Naive thymus-derived CD4-positive, alpha-beta T cell (primary cell): ENCODE measurements around the gene MACROD2. TPM values are rescaled to one million over a fixed set of nuclear protein-coding genes. Genes with fewer than 3 reads are reported as not detected.

Experiments used
- ATAC-seq: fragments of 150-1000 bp; cut with Tn5 transposase; 2 replicates; pipeline ENCODE4 v1.10.0; 2021; ENCODE audit warnings: mild to moderate bottlenecking, moderate library complexity
- CTCF ChIA-PET: fragments of 350-600 bp; sonication (Branson Sonifier 250); formaldehyde crosslinking; loops from one replicate; lab custom pipeline; 2021; ENCODE audit warnings: antibody characterized with exemption; lab: Charles Lee
- POLR2A ChIA-PET: fragments of 350-600 bp; sonication (Branson Sonifier 250); formaldehyde crosslinking; loops from one replicate; lab custom pipeline; 2021; ENCODE audit warnings: antibody characterized with exemption, inconsistent platforms; lab: Charles Lee
- DNase-seq, 9 donors: peaks; one replicate each; pipeline versions ENCODE4 v3.0.0 to v3.0.0-alpha.2; 2020 to 2022; ENCODE audit warnings: mixed read lengths in 1 of 9
- H3K27ac ChIP-seq: one replicate; pipeline ENCODE4 v1.7.0; 2013; ENCODE audit warnings: mild to moderate bottlenecking, low read depth, low read length, moderate library complexity
- H3K27me3 ChIP-seq, 2 donors: one replicate each; pipeline ENCODE4 v1.7.0; 2013; ENCODE audit warnings: low read length in 2 of 2, mild to moderate bottlenecking in 2 of 2, moderate library complexity in 2 of 2; ENCODE audit not compliant: control insufficient read depth in 2 of 2, insufficient read depth in 2 of 2
- H3K36me3 ChIP-seq, 3 experiments: 1 replicate in 2 of 3; 2 replicates in 1 of 3; pipeline ENCODE4 v1.7.0; 2013; ENCODE audit warnings: low read length in 3 of 3, mild to moderate bottlenecking in 3 of 3, moderate library complexity in 1 of 3; ENCODE audit not compliant: insufficient read depth in 3 of 3, control insufficient read depth in 2 of 3
- H3K4me1 ChIP-seq, 2 donors: one replicate each; pipeline ENCODE4 v1.7.0; 2013; ENCODE audit warnings: low read length in 2 of 2, mild to moderate bottlenecking in 2 of 2, moderate library complexity in 1 of 2; ENCODE audit not compliant: control insufficient read depth in 2 of 2, insufficient read depth in 2 of 2
- H3K4me3 ChIP-seq: 2 replicates; pipeline ENCODE4 v1.7.0; 2013; ENCODE audit warnings: mild to moderate bottlenecking, low read length
- H3K9me3 ChIP-seq, 3 experiments: 1 replicate in 2 of 3; 2 replicates in 1 of 3; pipeline ENCODE4 v1.7.0; 2013; ENCODE audit warnings: low read length in 3 of 3; ENCODE audit not compliant: control insufficient read depth in 2 of 3
- H3K27ac Mint-ChIP-seq, 9 donors: one replicate each; pipeline ENCODE4 v1.8.0; 2020 to 2022; ENCODE audit warnings: mixed read lengths in 9 of 9, mild to moderate bottlenecking in 8 of 9, moderate library complexity in 5 of 9, inconsistent platforms in 2 of 9
- H3K27me3 Mint-ChIP-seq, 5 donors: one replicate each; pipeline ENCODE4 v1.8.0; 2021 to 2022; ENCODE audit warnings: mixed read lengths in 5 of 5, mild to moderate bottlenecking in 1 of 5
- H3K36me3 Mint-ChIP-seq, 5 donors: one replicate each; pipeline ENCODE4 v1.8.0; 2020 to 2022; ENCODE audit warnings: mixed read lengths in 5 of 5, mild to moderate bottlenecking in 3 of 5, inconsistent platforms in 1 of 5
- H3K4me1 Mint-ChIP-seq, 7 donors: one replicate each; pipeline ENCODE4 v1.8.0; 2020 to 2022; ENCODE audit warnings: mixed read lengths in 7 of 7, mild to moderate bottlenecking in 3 of 7, inconsistent platforms in 1 of 7
- H3K4me3 Mint-ChIP-seq, 10 donors: one replicate each; pipeline ENCODE4 v1.8.0; 2020 to 2022; ENCODE audit warnings: mild to moderate bottlenecking in 10 of 10, mixed read lengths in 10 of 10, moderate library complexity in 6 of 10, inconsistent platforms in 2 of 10
- H3K9me3 Mint-ChIP-seq, 11 donors: one replicate each; pipeline ENCODE4 v1.8.0; 2020 to 2022; ENCODE audit warnings: mixed read lengths in 11 of 11, mild to moderate bottlenecking in 4 of 11, inconsistent platforms in 1 of 11, moderate library complexity in 1 of 11
- intact Hi-C, 2 donors: fragments of 100-400 bp; cut with micrococcal nuclease; formaldehyde crosslinking; loops; one replicate each; pipeline ENCODE4 v1.15.1; 2023
- polyA plus RNA-seq, 2 donors: library from polyadenylated mRNA; unstranded; fragments of 300-500 nt; fragmentation: Illumina TruSeq; gene quantifications; one replicate each; pipeline ENCODE4 v1.2.3, GENCODE V29; 2021
- total RNA-seq, 6 experiments: library from RNA in 5 of 6; stranded (reverse) in 5 of 6; gene quantifications; 1 replicate in 5 of 6; 2 replicates in 1 of 6; pipeline ENCODE4 v1.2.3 and lab custom pipeline; 2021 to 2026

The MACROD2 gene
- total and polyA plus RNA-seq, 7 experiments from 2014 or later: 0.27 to 0.86 (median 0.34) TPM; not detected in 4

GRCh38 chr20:15061955-15062354, 1066.6 kb downstream of the MACROD2 start:
- Mint-ChIP-seq H3K9me3 (peaks cover 0 to 7% (median 1%) of the 10 kb centered on the region in 11 donors), H3K27ac (no peak overlapping the region), H3K4me1 (no peaks in the 10 kb centered on the region), H3K27me3 (no peaks in the 10 kb centered on the region), H3K4me3 (no peak overlapping the region), H3K36me3 (no peaks in the 10 kb centered on the region)
- no peaks in the 10 kb centered on the region for H3K27me3 ChIP-seq
- intact Hi-C loops: no loop called here
- no peaks in the 10 kb centered on the region for H3K4me1 ChIP-seq
- H3K9me3 ChIP-seq: no peaks in the 10 kb centered on the region
- H3K4me3 ChIP-seq: no peak overlapping the region
- H3K36me3 ChIP-seq: no peaks in the 10 kb centered on the region
- CTCF ChIA-PET: no interaction called here
- POLR2A ChIA-PET: no interaction called here
- DNase-seq: no peak
- no peak overlapping the region for H3K27ac ChIP-seq
- ATAC-seq: no peak

GRCh38 chr20:15063081-15063480, 1067.8 kb downstream of the MACROD2 start:
- no peak overlapping the region for H3K4me3 ChIP-seq
- no peaks in the 10 kb centered on the region for H3K9me3 ChIP-seq
- H3K4me1 ChIP-seq: no peaks in the 10 kb centered on the region
- no peak for DNase-seq
- Mint-ChIP-seq H3K27me3 (no peaks in the 10 kb centered on the region), H3K27ac (no peak overlapping the region), H3K9me3 (peaks cover 0 to 7% (median 1%) of the 10 kb centered on the region in 11 donors), H3K4me1 (no peaks in the 10 kb centered on the region), H3K4me3 (no peak overlapping the region), H3K36me3 (no peaks in the 10 kb centered on the region)
- ChIA-PET CTCF (no interaction called here), POLR2A (no interaction called here)
- intact Hi-C loops: no loop called here
- ATAC-seq: no peak
- no peaks in the 10 kb centered on the region for H3K36me3 ChIP-seq
- no peak overlapping the region for H3K27ac ChIP-seq
- H3K27me3 ChIP-seq: no peaks in the 10 kb centered on the region

GRCh38 chr20:15064741-15065140, 1069.4 kb downstream of the MACROD2 start:
- DNase-seq (no peak), ATAC-seq (no peak)
- intact Hi-C loops: no loop called here
- Histone ChIP-seq H3K36me3 (no peaks in the 10 kb centered on the region), H3K27ac (no peak overlapping the region), H3K9me3 (no peaks in the 10 kb centered on the region), H3K27me3 (no peaks in the 10 kb centered on the region), H3K4me1 (no peaks in the 10 kb centered on the region), H3K4me3 (no peak overlapping the region)
- no peaks in the 10 kb centered on the region for H3K4me1 Mint-ChIP-seq
- H3K27me3 Mint-ChIP-seq: no peaks in the 10 kb centered on the region
- no peak overlapping the region for H3K4me3 Mint-ChIP-seq
- ChIA-PET POLR2A (no interaction called here), CTCF (no interaction called here)
- H3K27ac Mint-ChIP-seq: no peak overlapping the region
- no peaks in the 10 kb centered on the region for H3K36me3 Mint-ChIP-seq
- H3K9me3 Mint-ChIP-seq: peaks cover 0 to 15% (median 6%) of the 10 kb centered on the region in 11 donors

- no peak overlapping the region for H3K27ac Mint-ChIP-seq
- no peaks in the 10 kb centered on the region for H3K36me3 Mint-ChIP-seq
- no peak overlapping the region for H3K4me3 Mint-ChIP-seq
- no peak for DNase-seq
- no peak for ATAC-seq
- no peaks in the 10 kb centered on the region for H3K27me3 ChIP-seq
- H3K27me3 Mint-ChIP-seq: no peaks in the 10 kb centered on the region
- intact Hi-C loops: no loop called here
- no peaks in the 10 kb centered on the region for H3K4me1 Mint-ChIP-seq
- no peaks in the 10 kb centered on the region for H3K36me3 ChIP-seq
- ChIA-PET CTCF (no interaction called here), POLR2A (no interaction called here)
- H3K9me3 ChIP-seq: no peaks in the 10 kb centered on the region
- H3K27ac ChIP-seq: no peak overlapping the region
- H3K4me3 ChIP-seq: no peak overlapping the region
- H3K9me3 Mint-ChIP-seq: peaks cover 0 to 15% (median 7%) of the 10 kb centered on the region in 11 donors
- H3K4me1 ChIP-seq: no peaks in the 10 kb centered on the region
These were observed 1070.5 kb downstream of the MACROD2 start for GRCh38 chr20:15065794-15066193.

GRCh38 chr20:15068486-15068885, 1073.2 kb downstream of the MACROD2 start:
- Histone ChIP-seq H3K27me3 (no peaks in the 10 kb centered on the region), H3K4me1 (no peaks in the 10 kb centered on the region), H3K9me3 (no peaks in the 10 kb centered on the region), H3K4me3 (no peak overlapping the region), H3K27ac (no peak overlapping the region), H3K36me3 (no peaks in the 10 kb centered on the region)
- no peaks in the 10 kb centered on the region for H3K27me3 Mint-ChIP-seq
- H3K27ac Mint-ChIP-seq: no peak overlapping the region
- POLR2A ChIA-PET: no interaction called here
- peaks cover 0 to 13% (median 7%) of the 10 kb centered on the region in 11 donors for H3K9me3 Mint-ChIP-seq
- CTCF ChIA-PET: no interaction called here
- H3K4me1 Mint-ChIP-seq: no peaks in the 10 kb centered on the region
- ATAC-seq: no peak
- no peaks in the 10 kb centered on the region for H3K36me3 Mint-ChIP-seq
- no peak for DNase-seq
- H3K4me3 Mint-ChIP-seq: no peak overlapping the region
- intact Hi-C loops: no loop called here

- H3K27me3 ChIP-seq: no peaks in the 10 kb centered on the region
- H3K9me3 ChIP-seq: no peaks in the 10 kb centered on the region
- ChIA-PET CTCF (no interaction called here), POLR2A (no interaction called here)
- ATAC-seq: no peak
- Mint-ChIP-seq H3K36me3 (no peaks in the 10 kb centered on the region), H3K27ac (no peak overlapping the region), H3K27me3 (no peaks in the 10 kb centered on the region), H3K4me1 (no peaks in the 10 kb centered on the region), H3K9me3 (peaks cover 0 to 14% (median 7%) of the 10 kb centered on the region in 11 donors), H3K4me3 (no peak overlapping the region)
- no peak overlapping the region for H3K4me3 ChIP-seq
- no peak overlapping the region for H3K27ac ChIP-seq
- intact Hi-C loops: no loop called here
- H3K36me3 ChIP-seq: no peaks in the 10 kb centered on the region
- no peak for DNase-seq
- H3K4me1 ChIP-seq: no peaks in the 10 kb centered on the region
These were observed 1074.0 kb downstream of the MACROD2 start for GRCh38 chr20:15069355-15069754.

GRCh38 chr20:15071085-15071808, 1075.9 kb downstream of the MACROD2 start:
- DNase-seq: no peak
- POLR2A ChIA-PET: no interaction called here
- no peaks in the 10 kb centered on the region for H3K4me1 Mint-ChIP-seq
- H3K27ac Mint-ChIP-seq: no peak overlapping the region
- peaks cover 0 to 10% (median 7%) of the 10 kb centered on the region in 11 donors for H3K9me3 Mint-ChIP-seq
- no peak for ATAC-seq
- Histone ChIP-seq H3K27me3 (no peaks in the 10 kb centered on the region), H3K36me3 (no peaks in the 10 kb centered on the region), H3K27ac (no peak overlapping the region), H3K4me1 (no peaks in the 10 kb centered on the region), H3K9me3 (no peaks in the 10 kb centered on the region), H3K4me3 (no peak overlapping the region)
- H3K36me3 Mint-ChIP-seq: no peaks in the 10 kb centered on the region
- CTCF ChIA-PET: no interaction called here
- H3K27me3 Mint-ChIP-seq: no peaks in the 10 kb centered on the region
- intact Hi-C loops: no loop called here
- H3K4me3 Mint-ChIP-seq: no peak overlapping the region
